Femur (tissue), 1 donor: Measurements from ENCODE around the gene EXD3.
"Not testable (repeated sequence)": the region's sequence is repeated elsewhere in the genome, so short reads cannot be mapped to it uniquely, and the experiment has no call there.

ENCODE experiments used
- DNase-seq: peaks from one replicate; pipeline ENCODE4 v3.0.0-alpha.2; 2017

The EXD3 gene

GRCh38 chr9:137266585-137267453 is 156.1 kb downstream of the EXD3 start:
- no peak for DNase-seq

- peak; percentile 24 for DNase-seq
These were observed 156.8 kb downstream of the EXD3 start for GRCh38 chr9:137266162-137266527.

GRCh38 chr9:137265496-137266161 is 157.3 kb downstream of the EXD3 start:
- peak; percentile 22 for DNase-seq

GRCh38 chr9:137264067-137264466 is 158.9 kb downstream of the EXD3 start:
- DNase-seq, result no peak

- no peak for DNase-seq
These were observed 159.5 kb downstream of the EXD3 start for GRCh38 chr9:137263506-137263905.

GRCh38 chr9:137262909-137263285 is 160.1 kb downstream of the EXD3 start:
- DNase-seq, result no peak

- not testable (repeated sequence) for DNase-seq
These were observed 160.6 kb downstream of the EXD3 start for GRCh38 chr9:137262173-137262908.
